ENCODE measurements around the gene POLR2F.

DNA sequence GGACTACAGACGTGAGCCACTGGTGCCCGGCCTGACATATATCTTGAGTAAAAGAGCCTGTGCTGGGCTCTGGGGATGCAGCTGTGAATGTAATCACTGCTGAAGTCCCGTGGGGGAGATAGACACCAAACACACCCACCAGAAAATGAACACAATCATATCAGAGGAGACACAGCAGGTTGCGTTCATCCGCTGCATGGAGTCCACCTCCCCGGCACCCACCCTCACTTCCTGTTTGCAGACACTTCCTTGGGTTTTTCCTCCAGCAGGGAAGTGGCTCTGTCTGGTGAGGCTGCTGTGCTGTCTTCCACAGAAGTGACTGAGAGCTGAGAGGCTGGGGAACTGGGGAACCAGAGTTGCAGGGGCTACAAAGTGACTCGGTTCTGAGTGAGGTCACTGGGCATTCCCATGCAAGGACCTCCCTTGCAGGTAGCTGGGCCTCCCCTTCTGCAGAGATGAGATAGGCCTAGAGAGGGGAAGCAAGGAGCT lies 40.2 kb upstream of the POLR2F start:
- TF ChIP-seq, protein P1, sequence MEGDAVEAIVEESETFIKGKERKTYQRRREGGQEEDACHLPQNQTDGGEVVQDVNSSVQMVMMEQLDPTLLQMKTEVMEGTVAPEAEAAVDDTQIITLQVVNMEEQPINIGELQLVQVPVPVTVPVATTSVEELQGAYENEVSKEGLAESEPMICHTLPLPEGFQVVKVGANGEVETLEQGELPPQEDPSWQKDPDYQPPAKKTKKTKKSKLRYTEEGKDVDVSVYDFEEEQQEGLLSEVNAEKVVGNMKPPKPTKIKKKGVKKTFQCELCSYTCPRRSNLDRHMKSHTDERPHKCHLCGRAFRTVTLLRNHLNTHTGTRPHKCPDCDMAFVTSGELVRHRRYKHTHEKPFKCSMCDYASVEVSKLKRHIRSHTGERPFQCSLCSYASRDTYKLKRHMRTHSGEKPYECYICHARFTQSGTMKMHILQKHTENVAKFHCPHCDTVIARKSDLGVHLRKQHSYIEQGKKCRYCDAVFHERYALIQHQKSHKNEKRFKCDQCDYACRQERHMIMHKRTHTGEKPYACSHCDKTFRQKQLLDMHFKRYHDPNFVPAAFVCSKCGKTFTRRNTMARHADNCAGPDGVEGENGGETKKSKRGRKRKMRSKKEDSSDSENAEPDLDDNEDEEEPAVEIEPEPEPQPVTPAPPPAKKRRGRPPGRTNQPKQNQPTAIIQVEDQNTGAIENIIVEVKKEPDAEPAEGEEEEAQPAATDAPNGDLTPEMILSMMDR (IDR thresholded peaks at IDR 0.05; ENCODE audit: low read depth, low read length, poor library complexity, severe bottlenecking), result no peak
- no peak for TF ChIP-seq EZH2phosphoT487 (IDR thresholded peaks at IDR 0.05; ENCODE audit: borderline replicate concordance, low read length)

Measured in DOHH2 (cell line).